Gastrocnemius medialis (tissue), 4 donors: ENCODE data around the gene GDI2.

ENCODE experiments used
- POLR2A ChIP-seq, 2 donors: fragments of 450-650 bp; IDR thresholded peaks; one replicate each; pipeline ENCODE4 v1.6.1; 2017; ENCODE audit warnings: antibody characterized with exemption in 2 of 2, mild to moderate bottlenecking in 2 of 2, moderate library complexity in 2 of 2
- TF ChIP-seq, protein P1 (sequence below), 5 experiments: fragments of 450-650 bp in 3 of 5; fragments of 200-600 bp in 2 of 5; sonication (generic) in 2 of 5; IDR thresholded peaks in 4 of 5; conservative IDR thresholded peaks in 1 of 5; 1 replicate in 4 of 5; 2 replicates in 1 of 5; pipeline ENCODE4 v1.5.1; 2016 to 2019; ENCODE audit warnings: antibody characterized with exemption in 5 of 5, mild to moderate bottlenecking in 3 of 5, moderate library complexity in 3 of 5

DNA sequence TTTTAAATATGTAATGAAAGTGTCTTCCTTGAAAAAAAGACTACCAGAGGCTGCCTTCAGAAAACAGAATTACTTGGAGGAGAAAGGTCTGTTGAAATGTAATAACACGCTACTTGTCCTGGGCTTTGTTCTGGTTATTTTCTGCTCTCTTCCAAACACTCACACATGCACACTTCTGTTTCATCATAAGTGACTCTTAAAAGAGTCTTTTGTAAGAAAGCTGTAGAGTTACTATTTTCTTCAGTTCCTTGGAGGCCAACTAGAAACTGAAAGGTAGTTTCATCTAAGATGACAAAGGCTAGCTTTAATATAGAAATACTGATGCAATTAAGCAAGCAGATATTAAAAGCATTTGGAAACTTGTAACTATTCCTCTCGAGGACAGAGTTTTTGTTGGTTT lies 89.5 kb downstream of the GDI2 start:
- TF ChIP-seq, protein P1, sequence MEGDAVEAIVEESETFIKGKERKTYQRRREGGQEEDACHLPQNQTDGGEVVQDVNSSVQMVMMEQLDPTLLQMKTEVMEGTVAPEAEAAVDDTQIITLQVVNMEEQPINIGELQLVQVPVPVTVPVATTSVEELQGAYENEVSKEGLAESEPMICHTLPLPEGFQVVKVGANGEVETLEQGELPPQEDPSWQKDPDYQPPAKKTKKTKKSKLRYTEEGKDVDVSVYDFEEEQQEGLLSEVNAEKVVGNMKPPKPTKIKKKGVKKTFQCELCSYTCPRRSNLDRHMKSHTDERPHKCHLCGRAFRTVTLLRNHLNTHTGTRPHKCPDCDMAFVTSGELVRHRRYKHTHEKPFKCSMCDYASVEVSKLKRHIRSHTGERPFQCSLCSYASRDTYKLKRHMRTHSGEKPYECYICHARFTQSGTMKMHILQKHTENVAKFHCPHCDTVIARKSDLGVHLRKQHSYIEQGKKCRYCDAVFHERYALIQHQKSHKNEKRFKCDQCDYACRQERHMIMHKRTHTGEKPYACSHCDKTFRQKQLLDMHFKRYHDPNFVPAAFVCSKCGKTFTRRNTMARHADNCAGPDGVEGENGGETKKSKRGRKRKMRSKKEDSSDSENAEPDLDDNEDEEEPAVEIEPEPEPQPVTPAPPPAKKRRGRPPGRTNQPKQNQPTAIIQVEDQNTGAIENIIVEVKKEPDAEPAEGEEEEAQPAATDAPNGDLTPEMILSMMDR (IDR thresholded peaks at IDR 0.05 in 4 of 5, conservative IDR thresholded peaks at IDR 0.05 in 1 of 5), result no peak
- TF ChIP-seq POLR2A (IDR thresholded peaks at IDR 0.05), result no peak
